WTC11 (cell line): ENCODE results near the gene CGREF1.

Experiments
- CREB1 ChIP-seq: sonication (generic); formaldehyde crosslinking; IDR thresholded peaks from 2 replicates; pipeline ENCODE4 v1.8.0; 2023; ENCODE audit warnings: mild to moderate bottlenecking, missing genetic modification reagents
- CREM ChIP-seq: sonication (generic); formaldehyde crosslinking; IDR thresholded peaks from 2 replicates; pipeline ENCODE4 v1.8.1; 2022; ENCODE audit warnings: mild to moderate bottlenecking, missing genetic modification reagents, moderate library complexity
- ELF4 ChIP-seq: sonication (generic); formaldehyde crosslinking; IDR thresholded peaks from 2 replicates; pipeline ENCODE4 v1.8.1; 2022; ENCODE audit warnings: low read depth, mild to moderate bottlenecking, moderate library complexity, missing genetic modification reagents
- FOXJ3 ChIP-seq: sonication (generic); formaldehyde crosslinking; IDR thresholded peaks from 2 replicates; pipeline ENCODE4 v1.9.0; 2021; ENCODE audit warnings: missing genetic modification reagents, mild to moderate bottlenecking, borderline replicate concordance
- SP1 ChIP-seq: sonication (generic); formaldehyde crosslinking; conservative IDR thresholded peaks from 2 replicates; pipeline ENCODE4 v1.8.1; 2022; ENCODE audit warnings: missing genetic modification reagents
- TCF7 ChIP-seq: sonication (generic); formaldehyde crosslinking; IDR thresholded peaks from 2 replicates; pipeline ENCODE4 v1.8.0; 2022; ENCODE audit warnings: mild to moderate bottlenecking, low read depth, missing genetic modification reagents, moderate library complexity
- TEAD4 ChIP-seq: sonication (generic); formaldehyde crosslinking; IDR thresholded peaks from 2 replicates; pipeline ENCODE4 v1.8.0; 2022; ENCODE audit warnings: mild to moderate bottlenecking, missing genetic modification reagents
- ZNF232 ChIP-seq: sonication (generic); formaldehyde crosslinking; IDR thresholded peaks from 2 replicates; pipeline ENCODE4 v1.8.0; 2022; ENCODE audit warnings: mild to moderate bottlenecking, missing genetic modification reagents
- ZNF317 ChIP-seq: sonication (generic); formaldehyde crosslinking; IDR thresholded peaks from 2 replicates; pipeline ENCODE4 v1.8.1; 2023; ENCODE audit warnings: low read depth, mild to moderate bottlenecking, moderate library complexity, missing genetic modification reagents, borderline replicate concordance
- TF ChIP-seq, protein P1 (sequence below): fragments of 200-600 bp; IDR thresholded peaks from 2 replicates; pipeline ENCODE4 v1.8.0; 2022; ENCODE audit warnings: antibody characterized with exemption
- TF ChIP-seq, protein P2 (sequence below): sonication (generic); formaldehyde crosslinking; IDR thresholded peaks from 2 replicates; pipeline ENCODE4 v1.8.0; 2022; ENCODE audit warnings: mild to moderate bottlenecking, missing genetic modification reagents
- TF ChIP-seq, protein P3 (sequence below): sonication (generic); formaldehyde crosslinking; conservative IDR thresholded peaks from 2 replicates; pipeline ENCODE4 v1.8.1; 2022; ENCODE audit warnings: mild to moderate bottlenecking, missing genetic modification reagents
- TF ChIP-seq, protein P4 (sequence below): sonication (generic); formaldehyde crosslinking; IDR thresholded peaks from 2 replicates; pipeline ENCODE4 v1.8.0; 2022; ENCODE audit warnings: mild to moderate bottlenecking, missing genetic modification reagents
- TF ChIP-seq, protein P5 (sequence below): sonication (generic); formaldehyde crosslinking; IDR thresholded peaks from 2 replicates; pipeline ENCODE4 v1.8.0; 2022; ENCODE audit warnings: mild to moderate bottlenecking, missing genetic modification reagents

DNA sequence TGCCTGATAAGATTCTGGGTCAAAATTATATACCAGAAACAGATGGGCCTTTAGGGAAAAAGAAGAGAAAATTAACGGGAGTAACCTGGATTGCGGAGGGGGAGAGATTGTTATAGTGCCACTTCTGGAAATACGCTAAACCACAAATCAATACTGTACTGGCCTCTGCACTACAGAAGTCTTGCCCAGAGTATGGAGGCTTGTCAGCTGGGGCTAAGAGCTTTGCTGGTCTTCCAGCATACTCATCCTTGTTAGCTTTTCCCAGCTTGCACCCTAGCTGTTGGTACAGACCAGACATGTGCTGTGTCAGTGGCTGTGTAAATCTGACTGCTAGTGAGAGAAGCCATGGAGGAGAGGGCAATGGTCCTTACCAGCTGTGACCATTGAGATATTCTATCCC, 58.6 kb downstream of the CGREF1 start:
- TF ChIP-seq, protein P1, sequence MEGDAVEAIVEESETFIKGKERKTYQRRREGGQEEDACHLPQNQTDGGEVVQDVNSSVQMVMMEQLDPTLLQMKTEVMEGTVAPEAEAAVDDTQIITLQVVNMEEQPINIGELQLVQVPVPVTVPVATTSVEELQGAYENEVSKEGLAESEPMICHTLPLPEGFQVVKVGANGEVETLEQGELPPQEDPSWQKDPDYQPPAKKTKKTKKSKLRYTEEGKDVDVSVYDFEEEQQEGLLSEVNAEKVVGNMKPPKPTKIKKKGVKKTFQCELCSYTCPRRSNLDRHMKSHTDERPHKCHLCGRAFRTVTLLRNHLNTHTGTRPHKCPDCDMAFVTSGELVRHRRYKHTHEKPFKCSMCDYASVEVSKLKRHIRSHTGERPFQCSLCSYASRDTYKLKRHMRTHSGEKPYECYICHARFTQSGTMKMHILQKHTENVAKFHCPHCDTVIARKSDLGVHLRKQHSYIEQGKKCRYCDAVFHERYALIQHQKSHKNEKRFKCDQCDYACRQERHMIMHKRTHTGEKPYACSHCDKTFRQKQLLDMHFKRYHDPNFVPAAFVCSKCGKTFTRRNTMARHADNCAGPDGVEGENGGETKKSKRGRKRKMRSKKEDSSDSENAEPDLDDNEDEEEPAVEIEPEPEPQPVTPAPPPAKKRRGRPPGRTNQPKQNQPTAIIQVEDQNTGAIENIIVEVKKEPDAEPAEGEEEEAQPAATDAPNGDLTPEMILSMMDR = no peak
- TF ChIP-seq, protein P2, sequence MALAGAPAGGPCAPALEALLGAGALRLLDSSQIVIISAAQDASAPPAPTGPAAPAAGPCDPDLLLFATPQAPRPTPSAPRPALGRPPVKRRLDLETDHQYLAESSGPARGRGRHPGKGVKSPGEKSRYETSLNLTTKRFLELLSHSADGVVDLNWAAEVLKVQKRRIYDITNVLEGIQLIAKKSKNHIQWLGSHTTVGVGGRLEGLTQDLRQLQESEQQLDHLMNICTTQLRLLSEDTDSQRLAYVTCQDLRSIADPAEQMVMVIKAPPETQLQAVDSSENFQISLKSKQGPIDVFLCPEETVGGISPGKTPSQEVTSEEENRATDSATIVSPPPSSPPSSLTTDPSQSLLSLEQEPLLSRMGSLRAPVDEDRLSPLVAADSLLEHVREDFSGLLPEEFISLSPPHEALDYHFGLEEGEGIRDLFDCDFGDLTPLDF (CRISPR knock-in tag) = no peak
- TF ChIP-seq, protein P3, sequence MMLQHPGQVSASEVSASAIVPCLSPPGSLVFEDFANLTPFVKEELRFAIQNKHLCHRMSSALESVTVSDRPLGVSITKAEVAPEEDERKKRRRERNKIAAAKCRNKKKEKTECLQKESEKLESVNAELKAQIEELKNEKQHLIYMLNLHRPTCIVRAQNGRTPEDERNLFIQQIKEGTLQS (CRISPR knock-in tag) = no peak
- TF ChIP-seq CREM (no peak), ZNF232 (CRISPR knock-in tag) (no peak), SP1 (no peak), FOXJ3 (CRISPR knock-in tag) (no peak), TEAD4 (CRISPR knock-in tag) (no peak), TCF7 (CRISPR knock-in tag) (no peak), CREB1 (CRISPR knock-in tag) (no peak), ZNF317 (CRISPR knock-in tag) (no peak), ELF4 (CRISPR knock-in tag) (no peak)
- TF ChIP-seq, protein P4, sequence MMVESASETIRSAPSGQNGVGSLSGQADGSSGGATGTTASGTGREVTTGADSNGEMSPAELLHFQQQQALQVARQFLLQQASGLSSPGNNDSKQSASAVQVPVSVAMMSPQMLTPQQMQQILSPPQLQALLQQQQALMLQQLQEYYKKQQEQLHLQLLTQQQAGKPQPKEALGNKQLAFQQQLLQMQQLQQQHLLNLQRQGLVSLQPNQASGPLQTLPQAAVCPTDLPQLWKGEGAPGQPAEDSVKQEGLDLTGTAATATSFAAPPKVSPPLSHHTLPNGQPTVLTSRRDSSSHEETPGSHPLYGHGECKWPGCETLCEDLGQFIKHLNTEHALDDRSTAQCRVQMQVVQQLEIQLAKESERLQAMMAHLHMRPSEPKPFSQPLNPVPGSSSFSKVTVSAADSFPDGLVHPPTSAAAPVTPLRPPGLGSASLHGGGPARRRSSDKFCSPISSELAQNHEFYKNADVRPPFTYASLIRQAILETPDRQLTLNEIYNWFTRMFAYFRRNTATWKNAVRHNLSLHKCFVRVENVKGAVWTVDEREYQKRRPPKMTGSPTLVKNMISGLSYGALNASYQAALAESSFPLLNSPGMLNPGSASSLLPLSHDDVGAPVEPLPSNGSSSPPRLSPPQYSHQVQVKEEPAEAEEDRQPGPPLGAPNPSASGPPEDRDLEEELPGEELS (CRISPR knock-in tag) = no peak
- TF ChIP-seq, protein P5, sequence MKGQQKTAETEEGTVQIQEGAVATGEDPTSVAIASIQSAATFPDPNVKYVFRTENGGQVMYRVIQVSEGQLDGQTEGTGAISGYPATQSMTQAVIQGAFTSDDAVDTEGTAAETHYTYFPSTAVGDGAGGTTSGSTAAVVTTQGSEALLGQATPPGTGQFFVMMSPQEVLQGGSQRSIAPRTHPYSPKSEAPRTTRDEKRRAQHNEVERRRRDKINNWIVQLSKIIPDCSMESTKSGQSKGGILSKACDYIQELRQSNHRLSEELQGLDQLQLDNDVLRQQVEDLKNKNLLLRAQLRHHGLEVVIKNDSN (CRISPR knock-in tag) = no peak
